T-helper 1 cell (primary cell): ENCODE measurements around the gene RAB41.
"Not testable (repeated sequence)": the region's sequence is repeated elsewhere in the genome, so short reads cannot be mapped to it uniquely, and the experiment has no call there.

Experiments
- DNase-seq, 5 donors: peaks; one replicate each; pipeline ENCODE4 v3.0.0-alpha.2; 2012 to 2020

The RAB41 gene

DNA sequence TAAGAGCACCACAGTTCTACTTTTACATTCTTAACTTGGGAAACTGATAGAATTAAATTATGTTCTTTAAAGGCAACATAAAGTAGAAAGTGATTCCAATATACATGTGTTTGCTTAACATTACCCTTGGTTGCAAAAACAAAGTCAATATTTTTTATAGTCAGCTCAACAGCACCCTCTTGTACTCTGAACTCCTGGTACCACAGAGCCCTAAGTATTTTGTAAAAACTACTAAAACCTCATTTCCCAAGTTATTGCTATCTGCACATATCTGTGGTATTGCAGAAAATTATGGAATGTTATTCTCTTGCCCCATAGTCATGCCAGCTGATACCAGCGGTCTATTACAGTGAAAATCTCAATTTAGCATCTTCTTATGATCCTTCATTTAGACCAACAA, 10.8 kb downstream of the RAB41 start:
- DNase-seq, result no peak

DNA sequence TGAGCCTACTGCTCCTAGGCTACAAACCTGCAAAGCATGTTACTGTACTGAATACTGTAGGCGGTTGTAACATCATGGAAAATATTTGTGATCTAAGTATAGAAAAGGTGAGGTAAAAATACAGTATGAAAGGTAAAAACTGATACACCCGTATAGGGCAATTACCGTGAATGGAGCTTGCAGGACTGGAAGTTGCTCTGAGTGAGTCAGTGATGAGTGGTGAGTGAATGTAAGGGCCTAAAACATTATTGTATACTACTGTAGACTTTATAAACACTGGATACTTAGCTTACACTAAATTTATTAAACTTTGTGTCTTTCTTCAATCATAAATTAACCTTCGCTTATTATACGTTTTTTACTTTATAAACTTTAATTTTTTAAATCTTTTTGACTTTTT, 11.6 kb downstream of the RAB41 start:
- DNase-seq, result no peak

DNA sequence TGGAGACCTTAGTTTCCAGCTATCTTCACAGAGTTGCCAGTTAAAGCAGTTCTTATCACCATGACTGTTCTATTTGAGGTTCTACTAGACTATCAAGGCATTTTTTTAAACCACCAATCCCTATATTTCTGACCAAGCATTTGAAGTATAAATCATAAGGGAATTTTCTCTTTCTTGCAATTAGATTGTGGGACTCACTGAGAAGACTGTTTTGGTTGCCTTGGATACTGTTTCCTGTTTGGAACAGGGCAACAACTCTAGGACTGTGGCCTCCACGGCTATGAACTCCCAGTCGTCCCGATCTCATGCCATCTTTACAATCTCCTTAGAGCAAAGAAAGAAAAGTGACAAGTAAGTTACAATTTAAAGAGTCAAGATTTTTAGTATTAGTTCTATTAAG, 19.7 kb downstream of the RAB41 start:
- no peak for DNase-seq

DNA sequence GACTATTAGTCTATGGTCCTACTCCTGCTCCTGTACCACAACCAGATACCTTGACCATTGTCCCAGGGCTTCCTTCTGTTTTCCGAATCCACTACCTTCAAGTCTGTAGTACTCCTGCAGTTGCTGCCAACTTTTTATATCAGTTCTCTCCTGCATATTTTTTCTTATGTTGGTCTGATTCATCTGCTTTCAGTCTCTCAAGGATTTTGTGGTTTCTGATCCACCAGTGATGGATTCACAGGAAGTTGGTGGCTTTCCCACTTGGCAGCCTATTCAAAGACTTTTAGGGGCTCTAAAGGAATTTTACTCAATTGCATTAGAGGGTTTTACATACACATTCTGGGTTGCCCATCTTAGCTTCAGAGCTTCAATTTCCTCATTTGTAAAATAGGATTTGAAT, 31.5 kb downstream of the RAB41 start:
- DNase-seq, result no peak

DNA sequence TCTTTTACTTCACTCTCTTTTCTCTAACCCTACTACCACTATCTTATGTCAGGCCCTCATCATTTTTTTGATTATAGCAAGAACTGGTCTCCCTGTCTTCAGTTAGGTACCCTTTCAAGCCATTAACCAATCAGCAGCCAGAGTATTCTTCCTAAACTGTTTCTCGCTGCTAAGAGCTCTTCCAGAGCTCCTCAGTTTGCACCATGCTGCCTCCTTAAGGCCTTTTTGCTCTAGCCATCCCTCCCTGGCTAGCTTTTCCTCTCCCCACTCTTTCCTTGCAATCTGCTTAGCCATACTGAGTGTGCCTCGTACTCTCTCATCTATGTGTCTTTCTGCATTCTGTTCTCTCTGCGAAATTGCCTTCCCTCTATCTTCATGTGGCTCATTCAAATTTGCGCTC, 40.8 kb downstream of the RAB41 start:
- no peak for DNase-seq

DNA sequence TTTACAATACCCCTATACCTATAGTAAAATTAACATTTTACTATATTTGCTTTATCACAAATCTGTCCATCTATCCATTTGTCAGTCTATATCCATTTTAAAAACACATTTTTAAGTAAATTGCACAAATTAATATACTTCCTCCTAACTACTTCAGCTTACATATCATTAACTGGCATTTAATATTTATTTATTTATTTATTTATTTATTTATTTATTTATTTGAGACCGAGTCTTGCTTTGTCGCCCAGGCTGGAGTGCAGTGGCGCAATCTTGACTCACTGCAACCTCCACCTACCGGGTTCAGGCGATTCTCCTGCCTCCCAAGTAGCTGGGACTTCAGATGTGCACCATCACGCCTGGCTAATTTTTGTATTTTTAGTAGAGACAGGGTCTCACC, 41.7 kb downstream of the RAB41 start:
- DNase-seq, result not testable (repeated sequence)

DNA sequence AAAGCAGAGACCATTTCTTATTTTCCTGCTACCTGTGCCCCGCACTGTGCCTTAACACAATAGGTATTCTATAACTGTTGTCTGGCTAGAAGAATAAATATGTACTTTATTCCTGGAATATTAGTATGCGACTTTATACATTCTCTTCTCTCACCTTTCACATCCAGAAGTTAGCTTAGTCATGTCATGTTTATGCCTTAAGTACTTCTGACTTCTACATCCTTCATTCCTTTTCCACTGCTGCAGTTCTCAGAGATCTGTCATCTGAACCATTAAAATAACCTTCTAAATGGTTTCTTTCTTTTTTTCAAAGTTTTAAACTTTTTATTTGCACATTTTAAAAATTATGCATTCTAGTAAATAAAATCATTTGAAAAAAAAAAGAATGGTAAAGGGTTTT, 42.4 kb downstream of the RAB41 start:
- DNase-seq, result no peak

DNA sequence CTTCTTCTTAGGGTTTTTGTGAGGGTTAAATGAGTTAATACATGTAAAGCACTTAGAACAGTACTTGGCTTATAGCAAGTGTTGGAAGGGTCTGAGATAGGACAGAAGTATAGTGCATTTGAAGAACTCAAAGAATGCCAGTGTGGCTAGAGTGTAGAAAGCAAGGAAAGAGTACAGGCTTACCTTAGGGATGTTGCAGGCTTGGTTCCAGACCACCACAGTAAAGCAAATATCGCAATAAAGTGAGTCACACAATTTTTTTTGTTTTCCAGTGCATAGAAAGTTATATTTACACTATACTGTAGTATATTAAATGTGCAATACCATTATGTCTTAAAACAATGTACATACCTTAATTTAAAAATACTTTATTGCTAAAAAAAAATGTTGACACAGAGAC, 49.2 kb downstream of the RAB41 start:
- DNase-seq, result no peak

DNA sequence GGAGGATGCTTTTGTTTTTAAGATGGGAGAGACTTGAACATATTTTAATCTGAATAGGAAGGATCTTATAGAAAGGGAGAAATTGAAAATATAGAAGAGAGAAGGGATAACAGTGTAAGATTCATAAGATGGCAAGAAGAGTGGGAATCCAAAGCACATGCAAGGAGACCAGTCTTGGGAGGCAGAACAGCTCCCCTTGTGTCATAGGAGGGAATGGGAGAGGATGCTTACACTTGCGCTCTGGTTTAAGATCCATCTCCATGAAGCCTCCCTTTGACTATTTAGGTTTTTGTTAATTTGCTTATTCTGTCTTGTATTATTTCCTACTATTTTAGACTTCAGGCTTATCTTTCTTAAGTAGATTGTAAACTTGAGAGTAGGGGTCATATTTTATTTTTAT, 50.6 kb downstream of the RAB41 start:
- no peak for DNase-seq
